Neural progenitor cell (in vitro differentiated cells): ENCODE data around the gene RPL6. TPM values are rescaled to one million over a fixed set of nuclear protein-coding genes. Genes with fewer than 3 reads are reported as not detected.

Source experiments
- DNase-seq: peaks from one replicate; pipeline ENCODE4 v3.0.0-alpha.2; 2016; ENCODE audit warnings: low spot score
- H2AFZ ChIP-seq: fragments of 200-600 bp; sonication (generic); replicated peaks from 2 replicates; pipeline ENCODE4 v1.6.1; 2016; ENCODE audit warnings: antibody characterized with exemption
- H3F3A ChIP-seq: fragments of 200-600 bp; sonication (generic); 2 replicates; pipeline ENCODE4 v1.6.1; 2016; ENCODE audit warnings: antibody characterized with exemption, low read depth
- H3K27ac ChIP-seq: fragments of 200-600 bp; sonication (generic); 2 replicates; pipeline ENCODE4 v1.5.1; 2016; ENCODE audit warnings: mild to moderate bottlenecking
- H3K27me3 ChIP-seq: fragments of 200-600 bp; sonication (generic); 2 replicates; pipeline ENCODE4 v1.6.1; 2016; ENCODE audit warnings: mild to moderate bottlenecking, moderate library complexity
- H3K36me3 ChIP-seq: fragments of 200-600 bp; sonication (generic); 2 replicates; pipeline ENCODE4 v1.5.1; 2016
- H3K4me1 ChIP-seq: fragments of 200-600 bp; sonication (generic); 2 replicates; pipeline ENCODE4 v1.6.1; 2016; ENCODE audit warnings: mixed run types
- H3K4me2 ChIP-seq: fragments of 200-600 bp; sonication (generic); 2 replicates; pipeline ENCODE4 v1.6.1; 2016
- H3K4me3 ChIP-seq: fragments of 200-600 bp; sonication (generic); 2 replicates; pipeline ENCODE4 v1.5.1; 2016
- H3K79me2 ChIP-seq: fragments of 200-600 bp; sonication (generic); 2 replicates; pipeline ENCODE4 v1.6.1; 2016; ENCODE audit warnings: low read depth
- H3K9ac ChIP-seq: fragments of 200-600 bp; sonication (generic); 2 replicates; pipeline ENCODE4 v1.6.1; 2016
- H3K9me3 ChIP-seq: fragments of 200-600 bp; sonication (generic); 2 replicates; pipeline ENCODE4 v1.5.1; 2016; ENCODE audit warnings: low read depth
- H4K20me1 ChIP-seq: fragments of 200-600 bp; sonication (generic); 2 replicates; pipeline ENCODE4 v1.6.1; 2016; ENCODE audit warnings: low read depth
- H3K27ac Mint-ChIP-seq: 3 replicates; pipeline ENCODE4 v1.8.0; 2021; ENCODE audit warnings: mixed read lengths
- H3K27me3 Mint-ChIP-seq: 2 replicates; pipeline ENCODE4 v1.8.0; 2022; ENCODE audit warnings: low read depth, mild to moderate bottlenecking, inconsistent platforms, moderate library complexity, mixed read lengths; ENCODE audit not compliant: insufficient read depth
- H3K36me3 Mint-ChIP-seq: 3 replicates; pipeline ENCODE4 v1.8.0; 2021; ENCODE audit warnings: mixed read lengths
- H3K4me1 Mint-ChIP-seq: 3 replicates; pipeline ENCODE4 v1.8.0; 2021; ENCODE audit warnings: mixed read lengths
- H3K4me3 Mint-ChIP-seq: 3 replicates; pipeline ENCODE4 v1.8.0; 2021; ENCODE audit warnings: mild to moderate bottlenecking, moderate library complexity, mixed read lengths
- H3K9me3 Mint-ChIP-seq: 3 replicates; pipeline ENCODE4 v1.8.0; 2020; ENCODE audit warnings: mixed read lengths
- EZH2 ChIP-seq: fragments of 200-600 bp; sonication (generic); IDR thresholded peaks from 2 replicates; pipeline ENCODE4 v1.6.1; 2017; ENCODE audit warnings: antibody characterized with exemption, mild to moderate bottlenecking, moderate library complexity
- EZH2phosphoT487 ChIP-seq: fragments of 200-600 bp; sonication (generic); IDR thresholded peaks from 2 replicates; pipeline ENCODE4 v1.6.1; 2017; ENCODE audit warnings: antibody characterized with exemption
- total RNA-seq: library from RNA; depleted of rRNA; stranded (reverse); fragments of >200 nt; gene quantifications from 2 replicates; pipeline ENCODE4 v1.2.3, GENCODE V29; 2015; ENCODE audit warnings: low replicate concordance
- TF ChIP-seq, protein P1 (sequence below): fragments of 200-600 bp; sonication (generic); IDR thresholded peaks from 2 replicates; pipeline ENCODE4 v1.5.1; 2017; ENCODE audit warnings: antibody characterized with exemption, mild to moderate bottlenecking

Gene RPL6
- total RNA-seq, 1 donor from 2014 or later = 3,685 TPM

GRCh38 chr12:112370868-112371510 lies 38.4 kb downstream of the RPL6 start:
- H3K4me2 ChIP-seq = no peak overlapping the region
- Mint-ChIP-seq H3K4me1 (peaks cover 2% of the 10 kb centered on the region), H3K27ac (no peak overlapping the region), H3K36me3 (peaks cover 6% of the 10 kb centered on the region), H3K9me3 (peaks cover 3% of the 10 kb centered on the region), H3K4me3 (no peak overlapping the region), H3K27me3 (no peaks in the 10 kb centered on the region)
- DNase-seq = no peak
- no peaks in the 10 kb centered on the region for H3K4me1 ChIP-seq
- no peak overlapping the region for H3K4me3 ChIP-seq
- no peak overlapping the region for H3K9ac ChIP-seq
- TF ChIP-seq EZH2phosphoT487 (no peak), EZH2 (no peak)
- TF ChIP-seq, protein P1, sequence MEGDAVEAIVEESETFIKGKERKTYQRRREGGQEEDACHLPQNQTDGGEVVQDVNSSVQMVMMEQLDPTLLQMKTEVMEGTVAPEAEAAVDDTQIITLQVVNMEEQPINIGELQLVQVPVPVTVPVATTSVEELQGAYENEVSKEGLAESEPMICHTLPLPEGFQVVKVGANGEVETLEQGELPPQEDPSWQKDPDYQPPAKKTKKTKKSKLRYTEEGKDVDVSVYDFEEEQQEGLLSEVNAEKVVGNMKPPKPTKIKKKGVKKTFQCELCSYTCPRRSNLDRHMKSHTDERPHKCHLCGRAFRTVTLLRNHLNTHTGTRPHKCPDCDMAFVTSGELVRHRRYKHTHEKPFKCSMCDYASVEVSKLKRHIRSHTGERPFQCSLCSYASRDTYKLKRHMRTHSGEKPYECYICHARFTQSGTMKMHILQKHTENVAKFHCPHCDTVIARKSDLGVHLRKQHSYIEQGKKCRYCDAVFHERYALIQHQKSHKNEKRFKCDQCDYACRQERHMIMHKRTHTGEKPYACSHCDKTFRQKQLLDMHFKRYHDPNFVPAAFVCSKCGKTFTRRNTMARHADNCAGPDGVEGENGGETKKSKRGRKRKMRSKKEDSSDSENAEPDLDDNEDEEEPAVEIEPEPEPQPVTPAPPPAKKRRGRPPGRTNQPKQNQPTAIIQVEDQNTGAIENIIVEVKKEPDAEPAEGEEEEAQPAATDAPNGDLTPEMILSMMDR = no peak
- no peaks in the 10 kb centered on the region for H3K27me3 ChIP-seq
- no peaks in the 10 kb centered on the region for H3K36me3 ChIP-seq
- H3K27ac ChIP-seq = no peak overlapping the region
- no peaks in the 10 kb centered on the region for H4K20me1 ChIP-seq
- no peaks in the 10 kb centered on the region for H3K9me3 ChIP-seq
- H3K79me2 ChIP-seq = peaks cover 99% of the 10 kb centered on the region
- peaks cover 10% of the 10 kb centered on the region for H3F3A ChIP-seq
- no peak overlapping the region for H2AFZ ChIP-seq

DNA sequence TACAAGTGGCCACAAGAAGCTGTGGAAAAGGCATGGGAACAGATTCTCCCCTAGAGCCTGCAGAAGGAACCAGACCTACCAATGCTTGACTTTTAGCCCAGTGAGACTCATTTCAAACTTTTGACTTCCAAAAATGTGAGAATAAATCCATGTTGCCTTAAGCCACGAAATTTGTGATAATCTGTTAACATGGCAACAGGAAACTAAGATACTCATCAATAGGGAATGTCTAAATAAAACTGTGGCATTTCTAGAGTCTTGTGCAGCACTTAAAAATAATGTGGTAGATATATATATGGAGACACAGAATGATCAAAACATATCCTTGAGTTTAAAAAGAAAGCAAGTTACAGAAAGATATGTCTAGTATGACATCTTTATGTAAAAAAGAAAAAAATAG lies 39.2 kb downstream of the RPL6 start:
- peaks cover 99% of the 10 kb centered on the region for H3K79me2 ChIP-seq
- no peak overlapping the region for H3K27ac ChIP-seq

DNA sequence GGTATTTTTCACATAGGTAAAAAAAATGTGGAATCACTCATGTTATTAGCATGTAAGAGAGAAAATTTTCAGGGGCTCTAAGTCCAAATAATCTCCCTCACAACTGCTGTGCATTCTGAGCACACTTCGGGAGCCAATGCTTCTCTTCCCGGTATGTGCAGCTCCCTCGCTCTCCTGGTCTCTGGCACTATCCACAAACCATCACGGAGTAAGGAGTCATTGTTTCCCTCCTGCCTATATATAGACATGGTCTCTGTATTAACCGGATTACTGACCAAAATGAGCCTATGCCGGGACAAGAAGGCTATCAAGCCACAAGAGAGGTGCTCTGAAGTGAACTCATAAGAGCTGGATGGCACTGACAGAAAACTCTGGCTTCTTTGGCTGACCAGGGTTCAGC lies 40.5 kb downstream of the RPL6 start:
- Histone ChIP-seq H3K79me2 (peaks cover 95% of the 10 kb centered on the region), H3K4me2 (no peak overlapping the region), H3K9ac (no peak overlapping the region), H3K4me1 (no peaks in the 10 kb centered on the region), H2AFZ (no peak overlapping the region), H4K20me1 (no peaks in the 10 kb centered on the region), H3F3A (peaks cover 10% of the 10 kb centered on the region), H3K27me3 (no peaks in the 10 kb centered on the region), H3K36me3 (no peaks in the 10 kb centered on the region), H3K9me3 (no peaks in the 10 kb centered on the region), H3K4me3 (no peak overlapping the region), H3K27ac (no peak overlapping the region)
- no peaks in the 10 kb centered on the region for H3K9me3 Mint-ChIP-seq
- peaks cover 2% of the 10 kb centered on the region for H3K36me3 Mint-ChIP-seq
- H3K4me1 Mint-ChIP-seq = peaks cover 5% of the 10 kb centered on the region
- H3K27ac Mint-ChIP-seq = no peak overlapping the region
- TF ChIP-seq, protein P1 = no peak
- TF ChIP-seq EZH2 = no peak
- TF ChIP-seq EZH2phosphoT487 = no peak
- DNase-seq = no peak
- no peaks in the 10 kb centered on the region for H3K27me3 Mint-ChIP-seq
- no peak overlapping the region for H3K4me3 Mint-ChIP-seq

More for the DNA sequence above, 39.2 kb downstream of the RPL6 start:
- H3K4me1 Mint-ChIP-seq = peaks cover 2% of the 10 kb centered on the region
- Histone ChIP-seq H3K36me3 (no peaks in the 10 kb centered on the region), H3K4me1 (no peaks in the 10 kb centered on the region), H3K4me2 (no peak overlapping the region), H3K9ac (no peak overlapping the region), H2AFZ (no peak overlapping the region), H3K4me3 (no peak overlapping the region), H3K9me3 (no peaks in the 10 kb centered on the region), H4K20me1 (no peaks in the 10 kb centered on the region), H3F3A (peaks cover 10% of the 10 kb centered on the region), H3K27me3 (no peaks in the 10 kb centered on the region)
- H3K27ac Mint-ChIP-seq = no peak overlapping the region
- TF ChIP-seq, protein P1 = no peak
- TF ChIP-seq EZH2 = no peak
- no peak for TF ChIP-seq EZH2phosphoT487
- no peak overlapping the region for H3K4me3 Mint-ChIP-seq
- H3K9me3 Mint-ChIP-seq = peaks cover 3% of the 10 kb centered on the region
- peaks cover 6% of the 10 kb centered on the region for H3K36me3 Mint-ChIP-seq
- DNase-seq = no peak
- H3K27me3 Mint-ChIP-seq = no peaks in the 10 kb centered on the region
